HG03064 (cell line): ENCODE data around the gene EBF4.
"Not testable (repeated sequence)": the region's sequence is repeated elsewhere in the genome, so short reads cannot be mapped to it uniquely, and the experiment has no call there.

Experiments used
- ATAC-seq: cut with Tn5 transposase; IDR thresholded peaks from one replicate; pipeline ENCODE4 v1.9.1; 2021; ENCODE audit warnings: low read depth; ENCODE audit not compliant: unreplicated experiment

The EBF4 gene

DNA sequence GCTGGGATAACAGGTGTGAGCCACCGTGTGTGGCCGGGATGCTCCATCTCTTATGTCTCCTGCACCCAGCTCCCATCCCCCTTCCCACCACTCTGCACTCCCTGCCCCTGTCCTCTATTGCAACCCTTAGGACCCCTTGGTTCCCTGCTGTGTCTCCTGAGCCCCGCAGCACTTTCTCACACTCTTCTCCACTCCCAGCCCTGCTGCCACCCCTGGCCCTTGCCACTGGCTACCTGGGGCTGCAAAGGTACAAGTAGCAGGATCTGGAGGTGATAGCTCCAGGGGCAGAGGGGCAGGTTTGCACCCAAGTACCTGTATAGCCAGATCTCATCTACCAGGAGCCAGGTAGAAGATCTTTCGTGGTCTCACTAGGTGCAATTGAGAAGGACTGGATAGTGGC, 114.4 kb downstream of the EBF4 start:
- no peak for ATAC-seq

DNA sequence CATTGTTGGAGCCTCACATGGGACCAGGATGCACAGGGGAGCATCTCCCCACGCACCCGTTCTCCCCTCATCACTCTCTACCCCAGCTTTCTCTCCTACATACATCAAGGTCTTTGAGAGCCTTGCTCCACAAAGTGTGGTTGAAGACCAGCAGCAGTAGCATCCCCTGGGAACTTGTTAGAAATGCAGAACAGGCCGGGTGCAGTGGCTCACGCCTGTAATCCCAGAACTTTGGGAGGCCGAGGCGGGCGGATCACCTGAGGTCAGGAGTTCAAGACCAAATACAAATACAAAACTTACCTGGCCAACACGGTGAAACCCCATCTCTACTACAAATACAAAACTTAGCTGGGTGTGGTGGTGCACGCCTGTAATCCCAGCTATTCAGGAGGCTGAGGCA, 115.3 kb downstream of the EBF4 start:
- not testable (repeated sequence) for ATAC-seq

DNA sequence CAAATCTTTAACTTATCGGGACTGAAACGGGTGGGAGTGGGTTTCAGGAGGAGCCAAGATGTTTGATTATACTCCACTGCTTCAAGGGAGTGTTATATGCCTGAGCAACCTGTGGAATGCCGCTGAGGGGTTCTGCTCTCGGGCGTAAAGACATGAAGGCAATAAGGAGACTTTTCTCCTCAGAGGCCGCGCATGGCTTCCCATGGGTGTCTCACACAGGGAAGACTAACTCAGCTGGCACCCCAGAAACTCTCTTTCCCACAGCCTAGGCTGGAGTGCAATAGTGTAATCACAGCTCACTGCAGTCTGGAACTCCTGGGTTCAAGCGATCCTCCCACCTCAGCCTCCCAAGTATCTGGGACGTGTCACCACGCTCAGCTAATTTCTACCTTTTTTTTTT, 117.1 kb downstream of the EBF4 start:
- no peak for ATAC-seq
